Fibroblast of pulmonary artery (primary cell): ENCODE results near the gene RAB14.

Experiments used
- DNase-seq: peaks from one replicate; pipeline ENCODE4 v3.0.0-alpha.2; 2010; ENCODE audit warnings: low read depth
- H3K4me3 ChIP-seq: replicated peaks from 2 replicates; pipeline ENCODE4 v1.5.1; 2011; ENCODE audit warnings: low read depth, mild to moderate bottlenecking, control low read depth, low read length, moderate library complexity
- TF ChIP-seq, protein P1 (sequence below): IDR thresholded peaks from 2 replicates; pipeline ENCODE4 v1.5.1; 2011; ENCODE audit warnings: mild to moderate bottlenecking, control low read depth, low read length, inconsistent platforms; ENCODE audit errors: missing control alignments

RAB14 gene

DNA sequence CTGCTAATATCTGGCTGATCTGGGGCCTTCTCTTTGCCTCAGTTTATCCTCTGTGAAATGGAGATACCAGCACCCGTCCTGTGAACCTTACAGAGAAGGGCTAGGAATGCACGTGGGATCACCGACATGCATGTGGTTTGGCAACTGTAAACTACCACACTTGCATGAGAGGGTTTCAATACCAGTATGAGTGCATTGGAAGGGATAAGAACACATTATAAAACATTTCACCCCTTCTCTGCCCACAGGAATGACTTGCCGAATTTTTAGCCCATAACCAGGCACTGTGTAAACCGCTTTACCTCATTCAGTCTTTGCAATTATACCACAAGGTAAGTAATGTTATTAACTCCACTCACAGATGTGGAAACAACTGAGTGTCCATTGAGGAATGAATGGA, 8.9 kb upstream of the RAB14 start:
- DNase-seq = no peak
- TF ChIP-seq, protein P1, sequence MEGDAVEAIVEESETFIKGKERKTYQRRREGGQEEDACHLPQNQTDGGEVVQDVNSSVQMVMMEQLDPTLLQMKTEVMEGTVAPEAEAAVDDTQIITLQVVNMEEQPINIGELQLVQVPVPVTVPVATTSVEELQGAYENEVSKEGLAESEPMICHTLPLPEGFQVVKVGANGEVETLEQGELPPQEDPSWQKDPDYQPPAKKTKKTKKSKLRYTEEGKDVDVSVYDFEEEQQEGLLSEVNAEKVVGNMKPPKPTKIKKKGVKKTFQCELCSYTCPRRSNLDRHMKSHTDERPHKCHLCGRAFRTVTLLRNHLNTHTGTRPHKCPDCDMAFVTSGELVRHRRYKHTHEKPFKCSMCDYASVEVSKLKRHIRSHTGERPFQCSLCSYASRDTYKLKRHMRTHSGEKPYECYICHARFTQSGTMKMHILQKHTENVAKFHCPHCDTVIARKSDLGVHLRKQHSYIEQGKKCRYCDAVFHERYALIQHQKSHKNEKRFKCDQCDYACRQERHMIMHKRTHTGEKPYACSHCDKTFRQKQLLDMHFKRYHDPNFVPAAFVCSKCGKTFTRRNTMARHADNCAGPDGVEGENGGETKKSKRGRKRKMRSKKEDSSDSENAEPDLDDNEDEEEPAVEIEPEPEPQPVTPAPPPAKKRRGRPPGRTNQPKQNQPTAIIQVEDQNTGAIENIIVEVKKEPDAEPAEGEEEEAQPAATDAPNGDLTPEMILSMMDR = no peak
- H3K4me3 ChIP-seq = no peak overlapping the region

DNA sequence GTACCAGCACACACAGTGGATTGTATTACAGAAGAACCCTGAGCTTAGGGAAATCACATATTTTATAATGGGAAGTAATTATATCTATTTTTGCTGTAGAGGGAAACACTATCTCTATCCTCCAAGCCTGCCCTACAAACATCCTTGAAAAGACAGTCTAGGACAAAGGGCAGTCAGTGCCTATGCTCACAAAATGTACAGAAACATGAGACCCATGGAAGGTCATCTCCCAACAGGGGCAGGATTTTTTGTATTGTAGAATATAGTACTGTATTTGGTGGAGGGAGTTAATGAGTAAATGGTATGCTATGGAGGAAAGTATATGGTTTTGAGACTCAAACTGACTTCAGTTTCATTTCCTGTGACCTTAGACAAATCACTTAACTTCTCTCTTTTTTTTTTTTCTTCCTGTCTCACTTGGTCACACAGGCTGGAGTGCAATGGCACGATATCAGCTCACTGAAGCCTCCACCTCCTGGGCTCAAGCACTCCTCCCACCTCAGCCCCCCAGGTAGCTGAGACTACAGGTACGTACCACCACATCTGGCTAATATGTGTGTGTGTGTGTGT, 5.8 kb upstream of the RAB14 start:
- no peak overlapping the region for H3K4me3 ChIP-seq
- TF ChIP-seq, protein P1 = no peak

DNA sequence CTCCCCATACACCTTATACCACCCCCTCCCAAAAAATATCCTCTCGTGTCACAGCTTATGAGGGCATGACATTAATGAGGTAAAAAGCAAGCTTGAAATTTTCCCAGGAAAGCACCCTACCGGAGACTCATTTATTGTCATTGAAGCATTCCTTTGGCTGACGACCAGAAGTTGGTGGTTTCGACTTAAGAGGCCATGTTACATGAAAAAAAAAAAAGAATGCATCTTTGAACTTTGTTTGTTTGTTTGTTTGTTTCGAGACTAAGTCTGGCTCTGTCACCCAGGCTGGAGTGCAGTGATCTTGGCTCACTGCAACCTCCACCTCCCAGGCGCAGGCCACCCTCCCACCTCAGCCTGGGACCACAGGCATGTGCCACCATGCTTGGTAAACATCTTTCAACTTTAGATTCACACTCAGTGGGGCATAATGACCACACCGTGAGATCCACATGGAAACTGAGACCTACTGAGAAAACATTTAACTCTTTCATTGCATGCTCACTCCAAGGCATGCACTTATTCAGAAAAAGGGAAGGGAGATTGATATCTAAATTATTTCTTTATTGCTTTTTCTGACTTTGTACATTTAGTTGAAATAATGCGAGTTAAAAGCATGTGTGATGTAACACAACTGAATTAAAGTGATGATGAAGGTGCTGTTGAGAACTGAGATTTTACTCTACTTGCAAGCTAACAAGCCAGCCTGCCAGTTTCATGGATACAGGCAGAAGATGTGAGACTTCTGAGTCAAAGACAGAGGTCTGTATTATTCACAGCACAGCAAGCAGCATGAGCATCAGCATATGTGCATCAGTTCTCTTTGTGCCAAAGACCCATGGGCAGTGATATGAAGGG, 5.1 kb upstream of the RAB14 start:
- DNase-seq = peak; percentile 44
- TF ChIP-seq, protein P1 = no peak
- H3K4me3 ChIP-seq = no peak overlapping the region

More for the DNA sequence above, 5.8 kb upstream of the RAB14 start:
- no peak for DNase-seq

DNA sequence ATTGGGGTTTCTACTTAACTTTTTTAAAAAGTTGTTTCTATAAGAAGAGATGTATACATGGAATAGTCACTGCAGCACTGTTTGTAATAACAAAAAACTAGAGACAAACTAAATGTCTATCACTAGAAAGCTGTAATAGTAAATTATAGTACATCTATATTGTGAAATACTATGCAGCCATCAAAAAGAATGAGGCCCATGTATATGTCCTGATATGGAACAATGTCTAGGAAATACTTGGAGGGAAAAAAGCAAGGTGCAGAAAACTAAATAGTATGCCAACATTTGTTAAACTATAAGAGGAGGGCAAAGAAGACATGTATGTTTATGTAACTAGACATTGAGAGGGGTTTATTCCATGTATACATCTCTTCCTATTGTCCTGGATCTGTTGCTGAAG, 2.9 kb upstream of the RAB14 start:
- DNase-seq = no peak
- TF ChIP-seq, protein P1 = no peak
- H3K4me3 ChIP-seq = no peak overlapping the region

DNA sequence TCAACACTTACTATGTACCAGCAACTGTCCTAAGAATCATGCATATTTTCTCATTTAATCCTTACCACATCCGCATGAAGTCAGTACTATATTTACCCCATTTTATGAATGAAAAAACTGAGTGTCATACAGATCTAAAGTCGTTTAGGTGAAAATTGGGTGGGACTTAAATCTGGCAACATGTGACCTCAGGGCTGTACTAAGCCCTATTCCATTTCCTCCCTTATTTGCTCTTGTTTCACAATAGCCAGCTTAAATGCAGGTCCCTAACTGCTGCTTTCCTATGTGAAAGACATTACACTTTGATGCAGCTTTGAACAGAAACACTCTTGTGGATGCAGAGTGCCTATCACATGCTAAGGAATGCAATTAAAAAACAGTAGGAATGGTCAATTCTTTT, 2.5 kb upstream of the RAB14 start:
- H3K4me3 ChIP-seq = no peak overlapping the region
- TF ChIP-seq, protein P1 = no peak

DNA sequence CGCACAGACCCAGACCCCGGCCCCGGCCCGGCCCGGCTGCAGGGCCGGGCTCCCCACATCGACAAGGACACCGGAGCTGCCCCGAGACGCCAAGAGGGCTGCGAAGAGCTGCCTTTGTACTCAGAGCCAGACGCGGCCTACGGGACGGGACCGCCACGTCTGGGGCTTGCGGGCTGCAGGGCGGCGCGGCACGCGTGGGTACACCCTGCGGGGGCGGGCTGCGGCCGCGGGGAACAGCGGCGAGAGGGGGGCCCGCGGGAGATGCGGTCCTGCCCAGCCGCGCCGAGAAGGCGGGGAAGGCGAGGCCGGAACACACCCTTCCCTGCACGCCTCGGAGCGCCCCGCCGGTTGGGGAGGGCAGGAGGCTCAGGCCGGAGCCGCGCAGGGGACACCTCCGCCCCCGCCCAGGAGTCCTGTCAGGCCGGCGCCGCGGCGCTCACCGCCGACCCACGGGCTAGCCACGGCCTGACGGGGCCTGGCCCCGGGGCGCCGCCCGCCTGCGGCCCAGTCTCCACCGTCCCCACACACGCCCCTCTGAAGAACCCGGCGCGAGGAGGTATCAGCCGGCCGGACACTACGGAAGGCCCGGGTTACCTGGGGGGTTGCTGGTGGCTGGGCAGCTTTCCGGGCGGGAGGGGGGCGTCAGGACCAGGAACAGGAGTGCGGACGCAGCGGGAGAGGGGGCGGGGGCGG, 478 bp downstream of the RAB14 start:
- H3K4me3 ChIP-seq = peak overlapping the region; percentile 70
- TF ChIP-seq, protein P1 = no peak
- DNase-seq = no peak

More for the DNA sequence above, 2.5 kb upstream of the RAB14 start:
- no peak for DNase-seq
